Upper lobe of left lung (tissue), 4 donors: ENCODE measurements around the gene FANCC.

Experiments
- CTCF ChIP-seq, 6 experiments: fragments of 450-650 bp in 4 of 6; fragments of 200-600 bp in 2 of 6; sonication (generic) in 2 of 6; IDR thresholded peaks; one replicate each; pipeline ENCODE4 v1.5.1; 2016 to 2019; ENCODE audit warnings: antibody characterized with exemption in 6 of 6
- EP300 ChIP-seq, 4 donors: sonication (generic); formaldehyde crosslinking; IDR thresholded peaks; one replicate each; pipeline ENCODE4 v1.5.1; 2017; ENCODE audit warnings: antibody characterized with exemption in 4 of 4, control low read depth in 2 of 4
- POLR2A ChIP-seq, 4 donors: fragments of 450-650 bp; IDR thresholded peaks; one replicate each; pipeline ENCODE4 v1.5.1; 2016 to 2017; ENCODE audit warnings: antibody characterized with exemption in 4 of 4, mild to moderate bottlenecking in 2 of 4
- POLR2AphosphoS5 ChIP-seq, 2 donors: sonication (generic); formaldehyde crosslinking; IDR thresholded peaks; one replicate each; pipeline ENCODE4 v1.5.1; 2017; ENCODE audit warnings: antibody characterized with exemption in 2 of 2

GRCh38 chr9:95292226-95292625 is 25.3 kb downstream of the FANCC start:
- TF ChIP-seq POLR2A (IDR thresholded peaks at IDR 0.05) (no peak), CTCF (IDR thresholded peaks at IDR 0.05) (no peak), POLR2AphosphoS5 (IDR thresholded peaks at IDR 0.05) (no peak), EP300 (IDR thresholded peaks at IDR 0.05) (no peak)
